Neural cell (in vitro differentiated cells): ENCODE data around the gene MAPKAPK5. TPM values are rescaled to one million over a fixed set of nuclear protein-coding genes. Genes with fewer than 3 reads are reported as not detected.

ENCODE experiments used
- H2AFZ ChIP-seq: fragments of 200-600, 300-800 bp; sonication (generic), shearing (Covaris generic); 2 replicates; pipeline ENCODE4 v1.6.0; 2014; ENCODE audit warnings: low read depth, mild to moderate bottlenecking, antibody characterized with exemption, low read length, moderate library complexity
- H3F3A ChIP-seq: fragments of 200-600 bp; shearing (Covaris generic); 2 replicates; pipeline ENCODE4 v1.6.1; 2016; ENCODE audit warnings: mild to moderate bottlenecking, moderate library complexity, mixed read lengths, antibody characterized with exemption, low read length; ENCODE audit not compliant: insufficient read depth, poor library complexity, severe bottlenecking
- H3K27ac ChIP-seq: fragments of 200-600, 300-800 bp; sonication (generic), shearing (Covaris generic); 2 replicates; pipeline ENCODE4 v1.5.1; 2014; ENCODE audit warnings: mild to moderate bottlenecking, low read length, moderate library complexity
- H3K27me3 ChIP-seq: fragments of 300-800, 200-600 bp; sonication (generic), shearing (Covaris generic); 2 replicates; pipeline ENCODE4 v1.6.0; 2014; ENCODE audit warnings: mild to moderate bottlenecking, low read depth, low read length, moderate library complexity; ENCODE audit not compliant: insufficient read depth
- H3K36me3 ChIP-seq: fragments of 300-800, 200-600 bp; sonication (generic), shearing (Covaris generic); 2 replicates; pipeline ENCODE4 v1.5.1; 2014; ENCODE audit warnings: mild to moderate bottlenecking, antibody characterized with exemption, low read length, moderate library complexity; ENCODE audit not compliant: insufficient read depth
- H3K4me2 ChIP-seq: fragments of 300-800, 200-600 bp; sonication (generic), shearing (Covaris generic); 2 replicates; pipeline ENCODE4 v1.6.0; 2014; ENCODE audit warnings: mild to moderate bottlenecking, low read length
- H3K4me3 ChIP-seq: fragments of 300-800, 200-600 bp; sonication (generic), shearing (Covaris generic); 2 replicates; pipeline ENCODE4 v1.5.1; 2014; ENCODE audit warnings: mild to moderate bottlenecking, low read length, moderate library complexity
- H3K79me2 ChIP-seq: fragments of 200-600 bp; shearing (Covaris generic); replicated peaks from 2 replicates; pipeline ENCODE4 v1.6.0; 2014; ENCODE audit warnings: mild to moderate bottlenecking, low read length, moderate library complexity; ENCODE audit not compliant: insufficient read depth
- H3K9ac ChIP-seq: fragments of 300-800, 200-600 bp; sonication (generic), shearing (Covaris generic); 2 replicates; pipeline ENCODE4 v1.6.1; 2016; ENCODE audit warnings: mild to moderate bottlenecking, low read length, mixed read lengths
- H3K9me2 ChIP-seq: fragments of 200-600 bp; shearing (Covaris generic); 2 replicates; pipeline ENCODE4 v1.6.1; 2016; ENCODE audit warnings: mild to moderate bottlenecking, low read length, mixed read lengths; ENCODE audit not compliant: insufficient read depth
- H3K9me3 ChIP-seq: fragments of 200-600, 300-800 bp; sonication (generic), shearing (Covaris generic); 2 replicates; pipeline ENCODE4 v1.6.1; 2016; ENCODE audit warnings: mild to moderate bottlenecking, mixed run types, low read length, moderate library complexity, mixed read lengths
- H4K20me1 ChIP-seq: fragments of 200-600 bp; shearing (Covaris generic); 2 replicates; pipeline ENCODE4 v1.6.1; 2016; ENCODE audit warnings: mild to moderate bottlenecking, mixed run types; ENCODE audit not compliant: insufficient read depth
- EP300 ChIP-seq: fragments of 450-650 bp; conservative IDR thresholded peaks from 2 replicates; pipeline ENCODE4 v1.6.1; 2014; ENCODE audit warnings: antibody characterized with exemption, mild to moderate bottlenecking, moderate library complexity; ENCODE audit not compliant: poor library complexity, severe bottlenecking
- EZH2 ChIP-seq: fragments of 200-600, 300-800 bp; shearing (Covaris generic), sonication (generic); IDR thresholded peaks from 2 replicates; pipeline ENCODE4 v1.6.1; 2014; ENCODE audit warnings: antibody characterized with exemption, low read length, borderline replicate concordance, mild to moderate bottlenecking; ENCODE audit not compliant: insufficient read depth, poor library complexity, severe bottlenecking
- MXI1 ChIP-seq: fragments of 450-650 bp; conservative IDR thresholded peaks from 2 replicates; pipeline ENCODE4 v1.6.1; 2014; ENCODE audit warnings: antibody characterized with exemption, mild to moderate bottlenecking; ENCODE audit not compliant: poor library complexity, severe bottlenecking
- POLR2AphosphoS5 ChIP-seq: IDR thresholded peaks from 2 replicates; pipeline ENCODE4 v1.6.1; 2012
- RAD21 ChIP-seq: fragments of 450-650 bp; conservative IDR thresholded peaks from 2 replicates; pipeline ENCODE4 v1.6.1; 2014; ENCODE audit warnings: antibody characterized with exemption, mild to moderate bottlenecking, moderate library complexity
- SMC3 ChIP-seq: fragments of 450-650 bp; conservative IDR thresholded peaks from 2 replicates; pipeline ENCODE4 v1.6.1; 2014; ENCODE audit warnings: antibody characterized with exemption, mild to moderate bottlenecking, moderate library complexity; ENCODE audit not compliant: poor library complexity
- TAF1 ChIP-seq: IDR thresholded peaks from 2 replicates; pipeline ENCODE4 v1.6.1; 2012; ENCODE audit warnings: low read depth
- polyA plus RNA-seq: library from polyadenylated mRNA; depleted of rRNA; stranded (reverse); fragments of >200 nt; gene quantifications from 2 replicates; pipeline ENCODE4 v1.2.3, GENCODE V29; 2014
- TF ChIP-seq, protein P1 (sequence below): IDR thresholded peaks from 2 replicates; pipeline ENCODE4 v1.6.1; 2012; ENCODE audit warnings: borderline replicate concordance
- TF ChIP-seq, protein P2 (sequence below): fragments of 450-650 bp; IDR thresholded peaks from 2 replicates; pipeline ENCODE4 v1.5.1; 2014; ENCODE audit warnings: antibody characterized with exemption, mild to moderate bottlenecking, moderate library complexity; ENCODE audit not compliant: poor library complexity, severe bottlenecking

The MAPKAPK5 gene
- polyA plus RNA-seq, 1 donor from 2014 or later, result 93.7 TPM

DNA sequence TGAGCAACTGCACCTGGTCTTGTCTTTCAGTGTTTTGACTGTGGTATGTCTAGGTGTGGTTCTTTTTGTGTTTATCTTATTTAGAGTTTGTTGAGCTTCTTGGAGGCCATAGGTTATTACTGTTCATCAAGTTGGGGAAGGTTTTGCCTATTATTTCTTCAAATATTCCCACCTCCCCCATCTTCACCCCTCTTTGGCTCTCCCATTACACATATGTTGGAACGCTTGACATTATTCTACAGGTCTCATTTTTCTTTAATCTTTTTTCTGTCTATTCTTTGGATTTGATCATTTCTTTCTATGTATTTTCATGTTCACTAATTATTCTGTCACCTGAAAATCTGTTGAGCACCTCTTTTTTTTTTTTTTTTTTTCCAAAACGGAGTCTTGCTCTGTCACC lies 16.2 kb downstream of the MAPKAPK5 start:
- Histone ChIP-seq H3K36me3 (no peaks in the 10 kb centered on the region), H3K4me2 (no peak overlapping the region), H3F3A (no peaks in the 10 kb centered on the region), H2AFZ (no peak overlapping the region), H3K9me2 (no peaks in the 10 kb centered on the region), H3K79me2 (peaks cover 37% of the 10 kb centered on the region), H3K9me3 (no peaks in the 10 kb centered on the region), H3K4me3 (no peak overlapping the region), H3K9ac (no peak overlapping the region), H4K20me1 (no peaks in the 10 kb centered on the region), H3K27ac (no peak overlapping the region), H3K27me3 (no peaks in the 10 kb centered on the region)
- TF ChIP-seq SMC3, result no peak
- no peak for TF ChIP-seq EZH2
- no peak for TF ChIP-seq MXI1
- TF ChIP-seq EP300, result no peak
- TF ChIP-seq TAF1, result no peak
- no peak for TF ChIP-seq RAD21
- TF ChIP-seq, protein P1, sequence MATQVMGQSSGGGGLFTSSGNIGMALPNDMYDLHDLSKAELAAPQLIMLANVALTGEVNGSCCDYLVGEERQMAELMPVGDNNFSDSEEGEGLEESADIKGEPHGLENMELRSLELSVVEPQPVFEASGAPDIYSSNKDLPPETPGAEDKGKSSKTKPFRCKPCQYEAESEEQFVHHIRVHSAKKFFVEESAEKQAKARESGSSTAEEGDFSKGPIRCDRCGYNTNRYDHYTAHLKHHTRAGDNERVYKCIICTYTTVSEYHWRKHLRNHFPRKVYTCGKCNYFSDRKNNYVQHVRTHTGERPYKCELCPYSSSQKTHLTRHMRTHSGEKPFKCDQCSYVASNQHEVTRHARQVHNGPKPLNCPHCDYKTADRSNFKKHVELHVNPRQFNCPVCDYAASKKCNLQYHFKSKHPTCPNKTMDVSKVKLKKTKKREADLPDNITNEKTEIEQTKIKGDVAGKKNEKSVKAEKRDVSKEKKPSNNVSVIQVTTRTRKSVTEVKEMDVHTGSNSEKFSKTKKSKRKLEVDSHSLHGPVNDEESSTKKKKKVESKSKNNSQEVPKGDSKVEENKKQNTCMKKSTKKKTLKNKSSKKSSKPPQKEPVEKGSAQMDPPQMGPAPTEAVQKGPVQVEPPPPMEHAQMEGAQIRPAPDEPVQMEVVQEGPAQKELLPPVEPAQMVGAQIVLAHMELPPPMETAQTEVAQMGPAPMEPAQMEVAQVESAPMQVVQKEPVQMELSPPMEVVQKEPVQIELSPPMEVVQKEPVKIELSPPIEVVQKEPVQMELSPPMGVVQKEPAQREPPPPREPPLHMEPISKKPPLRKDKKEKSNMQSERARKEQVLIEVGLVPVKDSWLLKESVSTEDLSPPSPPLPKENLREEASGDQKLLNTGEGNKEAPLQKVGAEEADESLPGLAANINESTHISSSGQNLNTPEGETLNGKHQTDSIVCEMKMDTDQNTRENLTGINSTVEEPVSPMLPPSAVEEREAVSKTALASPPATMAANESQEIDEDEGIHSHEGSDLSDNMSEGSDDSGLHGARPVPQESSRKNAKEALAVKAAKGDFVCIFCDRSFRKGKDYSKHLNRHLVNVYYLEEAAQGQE, result no peak

DNA sequence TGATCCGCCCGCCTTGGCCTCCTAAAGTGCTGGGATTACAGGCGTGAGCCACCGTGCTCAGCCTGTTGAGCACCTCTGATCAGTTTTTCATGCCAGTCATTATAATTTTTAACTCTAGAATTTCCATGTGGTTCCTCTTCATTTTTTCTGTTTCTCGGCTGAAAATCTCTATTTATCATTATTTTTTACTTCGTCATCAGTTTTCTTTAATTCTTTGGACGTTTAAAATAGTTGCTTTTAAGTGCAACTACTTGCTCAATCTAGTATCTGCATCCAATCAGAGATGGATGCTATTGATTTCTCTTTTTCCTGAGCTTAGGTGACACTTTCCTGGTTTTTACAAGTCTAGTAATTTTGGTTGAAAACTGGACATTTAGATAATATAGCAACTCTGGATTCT lies 16.8 kb downstream of the MAPKAPK5 start:
- Histone ChIP-seq H3K36me3 (no peaks in the 10 kb centered on the region), H3K27ac (no peak overlapping the region), H3K9me3 (no peaks in the 10 kb centered on the region), H3K4me3 (no peak overlapping the region), H3K9ac (no peak overlapping the region), H3K79me2 (peaks cover 37% of the 10 kb centered on the region), H3K4me2 (no peak overlapping the region), H3K9me2 (no peaks in the 10 kb centered on the region), H3K27me3 (no peaks in the 10 kb centered on the region), H3F3A (no peaks in the 10 kb centered on the region), H2AFZ (no peak overlapping the region), H4K20me1 (no peaks in the 10 kb centered on the region)
- TF ChIP-seq SMC3, result no peak
- no peak for TF ChIP-seq TAF1
- TF ChIP-seq EZH2, result no peak
- TF ChIP-seq RAD21, result no peak
- TF ChIP-seq, protein P2, sequence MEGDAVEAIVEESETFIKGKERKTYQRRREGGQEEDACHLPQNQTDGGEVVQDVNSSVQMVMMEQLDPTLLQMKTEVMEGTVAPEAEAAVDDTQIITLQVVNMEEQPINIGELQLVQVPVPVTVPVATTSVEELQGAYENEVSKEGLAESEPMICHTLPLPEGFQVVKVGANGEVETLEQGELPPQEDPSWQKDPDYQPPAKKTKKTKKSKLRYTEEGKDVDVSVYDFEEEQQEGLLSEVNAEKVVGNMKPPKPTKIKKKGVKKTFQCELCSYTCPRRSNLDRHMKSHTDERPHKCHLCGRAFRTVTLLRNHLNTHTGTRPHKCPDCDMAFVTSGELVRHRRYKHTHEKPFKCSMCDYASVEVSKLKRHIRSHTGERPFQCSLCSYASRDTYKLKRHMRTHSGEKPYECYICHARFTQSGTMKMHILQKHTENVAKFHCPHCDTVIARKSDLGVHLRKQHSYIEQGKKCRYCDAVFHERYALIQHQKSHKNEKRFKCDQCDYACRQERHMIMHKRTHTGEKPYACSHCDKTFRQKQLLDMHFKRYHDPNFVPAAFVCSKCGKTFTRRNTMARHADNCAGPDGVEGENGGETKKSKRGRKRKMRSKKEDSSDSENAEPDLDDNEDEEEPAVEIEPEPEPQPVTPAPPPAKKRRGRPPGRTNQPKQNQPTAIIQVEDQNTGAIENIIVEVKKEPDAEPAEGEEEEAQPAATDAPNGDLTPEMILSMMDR, result no peak
- TF ChIP-seq EP300, result no peak
- TF ChIP-seq, protein P1, result no peak
- no peak for TF ChIP-seq MXI1
- no peak for TF ChIP-seq POLR2AphosphoS5
